IPS-NIHi11 (cell line): ENCODE data around the gene PHLDB2.

Experiments
- DNase-seq: peaks from one replicate; pipeline ENCODE4 v3.0.0; 2012; ENCODE audit warnings: mixed read lengths, low spot score

Gene PHLDB2

GRCh38 chr3:111926266-111926676 lies 67.2 kb downstream of the PHLDB2 start:
- DNase-seq: no peak

- DNase-seq: no peak
Observed at GRCh38 chr3:111928613-111929012, 69.5 kb downstream of the PHLDB2 start.

DNA sequence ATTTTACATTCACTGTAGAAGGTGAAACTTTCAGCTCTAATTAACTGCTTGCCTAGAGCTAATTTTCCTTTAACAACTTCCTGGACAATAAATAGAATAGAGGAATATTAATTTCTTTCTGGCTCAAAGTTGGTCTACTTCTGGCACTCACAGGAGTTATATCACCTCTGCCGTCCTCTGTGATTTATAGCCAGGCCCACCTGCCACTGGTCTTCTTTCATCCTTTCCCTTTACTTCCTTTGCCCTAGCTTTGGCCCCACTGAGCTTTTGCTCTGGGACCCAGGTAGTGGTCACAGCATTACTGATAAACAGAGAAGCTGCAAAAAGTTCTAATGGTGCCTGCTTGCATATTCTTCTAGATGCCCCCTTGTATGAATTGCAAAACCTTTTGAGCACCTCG lies 70.4 kb downstream of the PHLDB2 start:
- no peak for DNase-seq

- no peak for DNase-seq
Observed at GRCh38 chr3:111932946-111933345, 73.9 kb downstream of the PHLDB2 start.

GRCh38 chr3:111936191-111936841 lies 77.3 kb downstream of the PHLDB2 start:
- DNase-seq: no peak

DNA sequence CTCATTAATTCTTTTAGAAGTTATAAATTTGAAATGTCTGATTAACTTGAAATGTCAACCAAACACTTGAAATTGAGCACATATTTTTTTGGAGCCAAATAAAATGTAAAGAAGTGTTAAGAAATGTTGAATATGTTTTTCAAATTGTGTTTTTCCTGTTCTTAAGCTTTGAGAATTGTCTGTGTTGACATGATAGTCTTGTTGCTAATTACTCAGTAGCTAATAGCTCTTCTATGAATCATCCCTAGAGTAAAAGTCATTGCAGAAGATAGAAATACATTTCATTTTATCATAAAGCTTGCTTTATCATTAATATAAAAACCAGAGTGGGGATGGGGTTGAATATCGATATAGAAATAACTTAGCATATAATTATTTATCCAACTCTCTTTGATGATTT lies 77.9 kb downstream of the PHLDB2 start:
- DNase-seq: no peak

GRCh38 chr3:111937871-111938270 lies 78.8 kb downstream of the PHLDB2 start:
- no peak for DNase-seq

DNA sequence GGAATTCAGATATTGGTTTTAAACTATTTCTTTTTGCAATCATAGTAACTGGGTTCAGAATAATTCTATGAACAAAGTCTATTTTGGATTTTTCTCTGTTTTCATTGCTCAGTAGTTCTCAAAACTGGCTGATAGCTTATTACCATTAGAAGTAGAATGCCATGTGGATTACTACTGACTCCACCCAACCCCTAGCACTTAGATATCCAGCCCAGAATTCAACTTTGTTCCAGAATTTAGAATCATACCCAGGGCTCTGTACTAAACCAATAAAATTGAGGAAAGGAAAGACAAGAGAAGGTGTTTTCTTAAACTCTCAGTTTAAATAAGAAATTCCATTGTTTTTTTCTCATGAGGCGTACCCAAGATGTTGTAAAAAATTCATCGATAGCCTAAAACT lies 80.8 kb downstream of the PHLDB2 start:
- no peak for DNase-seq

- no peak for DNase-seq
Observed at GRCh38 chr3:111943533-111943932, 84.5 kb downstream of the PHLDB2 start.

DNA sequence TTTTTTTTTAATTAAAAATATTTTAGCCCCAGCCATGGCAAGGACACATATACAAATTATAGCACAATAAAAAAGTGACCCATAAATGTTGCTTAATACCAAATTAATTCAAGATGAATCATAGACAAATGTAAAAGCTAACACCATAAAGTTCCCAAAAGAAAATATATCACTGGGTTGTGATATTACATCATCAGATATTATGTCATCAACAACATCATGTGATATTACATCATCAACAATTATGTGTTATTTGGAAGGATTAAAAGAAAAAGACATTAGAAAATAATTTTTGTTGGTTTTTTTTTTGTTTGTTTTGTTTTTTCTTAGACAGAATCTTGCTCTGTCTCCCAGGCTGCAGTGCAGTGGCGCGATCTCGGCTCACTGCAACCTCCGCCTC lies 85.3 kb downstream of the PHLDB2 start:
- DNase-seq: no peak

GRCh38 chr3:111947231-111947630 lies 88.2 kb downstream of the PHLDB2 start:
- no peak for DNase-seq

GRCh38 chr3:111948786-111949185 lies 89.7 kb downstream of the PHLDB2 start:
- no peak for DNase-seq

DNA sequence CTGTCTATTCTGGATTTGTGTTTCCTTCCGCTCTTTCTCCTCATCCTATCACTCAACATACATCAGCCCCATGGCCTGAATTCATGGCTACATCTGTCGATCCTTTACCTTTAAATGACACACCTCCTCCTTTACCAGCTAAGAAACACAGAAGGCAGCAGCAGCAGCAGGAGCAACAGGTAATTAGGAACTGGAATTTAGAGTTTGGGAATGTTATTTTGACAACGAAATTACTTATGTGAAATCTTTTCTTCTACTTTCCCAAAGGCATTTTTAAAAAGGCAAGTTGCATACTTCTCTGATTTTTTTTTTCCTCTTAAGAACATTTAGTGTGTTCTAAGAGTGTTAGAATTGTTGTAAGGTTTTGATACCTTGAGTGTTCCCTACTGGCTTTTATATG lies 90.6 kb downstream of the PHLDB2 start:
- no peak for DNase-seq

DNA sequence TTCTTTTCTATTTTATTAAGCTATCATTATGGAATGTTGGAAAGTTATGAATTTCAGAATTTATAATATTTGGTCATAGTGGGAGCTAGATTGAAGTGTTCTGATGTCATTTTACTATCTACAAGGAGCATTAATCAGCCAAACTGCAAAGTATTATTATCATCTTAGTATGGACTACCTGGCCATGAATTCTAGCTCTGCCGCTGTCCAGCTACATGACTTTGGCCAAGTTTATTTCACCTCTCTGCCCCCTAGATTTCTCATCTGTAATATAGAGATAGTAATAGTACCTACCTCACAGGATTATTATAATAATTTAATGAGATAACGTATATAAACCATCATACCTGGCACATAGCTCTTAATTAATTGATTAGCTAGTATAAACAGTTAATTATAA lies 92.0 kb downstream of the PHLDB2 start:
- no peak for DNase-seq

- DNase-seq: no peak
Observed at GRCh38 chr3:111952086-111952485, 93.0 kb downstream of the PHLDB2 start.

DNA sequence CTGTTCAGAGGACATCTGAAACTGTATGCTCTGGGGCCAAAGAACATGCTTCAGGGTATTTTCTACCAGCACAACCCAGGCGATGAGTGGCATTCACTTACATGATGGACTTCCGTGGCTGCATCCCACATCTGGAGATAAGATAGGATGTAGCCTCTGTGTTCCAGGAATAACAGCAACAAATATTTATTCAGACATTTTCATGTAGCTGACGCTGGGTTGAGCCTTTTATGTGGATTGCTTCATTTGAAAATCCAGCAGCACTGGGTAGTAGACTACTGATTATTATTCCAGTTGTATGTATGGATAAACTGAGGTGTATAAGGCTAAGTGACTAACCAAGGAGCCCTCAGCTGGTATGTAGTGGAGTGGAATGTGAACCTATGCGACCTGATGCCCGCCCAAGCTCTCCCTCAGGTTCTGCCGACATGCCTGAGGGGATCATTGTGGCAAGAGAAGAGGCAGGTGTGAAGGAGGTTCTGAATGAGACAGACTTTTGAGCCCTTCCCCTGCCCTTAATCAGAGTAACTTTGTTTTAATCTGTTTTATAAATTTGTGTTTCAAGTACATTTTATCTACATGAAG lies 93.9 kb downstream of the PHLDB2 start:
- no peak for DNase-seq

DNA sequence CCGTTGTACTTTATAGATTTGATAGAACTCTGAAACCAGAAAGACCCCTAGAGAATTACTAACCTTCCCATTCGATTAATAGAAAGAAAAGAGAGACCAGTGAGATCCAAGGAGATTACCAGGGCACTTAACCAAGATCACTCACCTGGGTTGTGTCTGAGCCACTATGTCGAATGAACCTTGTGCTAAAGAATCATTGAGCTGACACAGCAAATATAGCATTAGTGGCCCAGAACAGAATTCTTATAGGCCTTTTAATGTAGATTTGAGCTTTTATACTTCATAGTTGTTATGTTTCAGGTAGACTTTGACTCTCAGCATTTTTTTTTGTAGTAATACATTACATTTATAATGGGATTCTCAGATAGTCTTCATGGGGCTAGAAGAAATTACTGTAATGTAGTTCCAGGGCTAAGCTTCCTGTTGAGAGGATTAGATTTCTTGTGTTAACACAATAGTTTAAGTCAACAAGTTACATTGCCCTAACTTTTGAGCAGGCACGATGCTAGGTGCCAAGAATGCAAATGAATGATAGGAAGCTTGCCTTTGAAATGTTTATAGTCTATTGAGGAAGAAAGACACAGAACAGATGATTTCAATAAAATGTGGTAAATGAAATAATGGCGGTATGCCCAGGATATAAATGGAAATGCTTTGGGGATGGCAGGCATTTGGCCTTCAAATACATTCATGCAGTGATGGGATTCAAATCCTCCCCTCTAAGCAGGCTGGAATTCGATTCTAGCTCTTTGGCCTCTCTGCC lies 95.3 kb downstream of the PHLDB2 start:
- DNase-seq: no peak

DNA sequence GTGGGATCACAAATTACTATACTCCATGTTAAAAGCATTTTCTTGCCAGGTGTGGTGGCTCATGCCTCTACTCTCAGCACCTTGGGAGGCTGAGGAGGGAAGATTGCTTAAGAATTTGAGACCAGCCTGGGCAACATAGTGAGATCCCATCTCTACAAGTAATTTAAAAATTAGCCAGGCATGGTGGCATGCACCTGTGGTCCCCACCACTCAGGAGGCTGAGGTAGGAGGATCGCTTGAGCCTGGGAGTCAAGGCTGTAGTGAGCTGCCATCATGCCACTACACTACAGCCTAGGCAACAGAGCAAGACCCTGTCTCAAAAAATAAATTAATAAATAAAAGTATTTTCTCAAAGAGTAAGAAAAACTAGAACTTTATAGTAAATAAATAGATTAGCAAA lies 96.8 kb downstream of the PHLDB2 start:
- no peak for DNase-seq

DNA sequence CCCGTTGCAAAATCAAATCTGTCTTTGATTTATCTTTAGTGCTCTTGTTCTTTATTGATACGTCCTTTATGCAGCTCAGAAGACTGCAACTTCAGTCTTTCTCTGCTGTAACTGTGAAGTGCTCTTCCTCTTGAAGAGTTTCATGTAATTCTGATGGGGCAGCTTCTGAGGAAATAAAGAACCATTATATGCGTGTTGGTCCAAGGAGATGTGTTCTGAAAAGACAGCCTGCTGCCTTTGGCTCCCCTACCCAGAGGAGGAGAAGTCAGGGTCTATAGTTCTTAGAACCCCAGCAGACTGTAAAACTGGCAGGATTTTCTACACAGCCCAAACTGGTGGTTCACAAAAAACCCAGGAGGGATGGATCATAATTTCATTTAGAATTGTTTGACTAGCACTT lies 97.4 kb downstream of the PHLDB2 start:
- DNase-seq: no peak

DNA sequence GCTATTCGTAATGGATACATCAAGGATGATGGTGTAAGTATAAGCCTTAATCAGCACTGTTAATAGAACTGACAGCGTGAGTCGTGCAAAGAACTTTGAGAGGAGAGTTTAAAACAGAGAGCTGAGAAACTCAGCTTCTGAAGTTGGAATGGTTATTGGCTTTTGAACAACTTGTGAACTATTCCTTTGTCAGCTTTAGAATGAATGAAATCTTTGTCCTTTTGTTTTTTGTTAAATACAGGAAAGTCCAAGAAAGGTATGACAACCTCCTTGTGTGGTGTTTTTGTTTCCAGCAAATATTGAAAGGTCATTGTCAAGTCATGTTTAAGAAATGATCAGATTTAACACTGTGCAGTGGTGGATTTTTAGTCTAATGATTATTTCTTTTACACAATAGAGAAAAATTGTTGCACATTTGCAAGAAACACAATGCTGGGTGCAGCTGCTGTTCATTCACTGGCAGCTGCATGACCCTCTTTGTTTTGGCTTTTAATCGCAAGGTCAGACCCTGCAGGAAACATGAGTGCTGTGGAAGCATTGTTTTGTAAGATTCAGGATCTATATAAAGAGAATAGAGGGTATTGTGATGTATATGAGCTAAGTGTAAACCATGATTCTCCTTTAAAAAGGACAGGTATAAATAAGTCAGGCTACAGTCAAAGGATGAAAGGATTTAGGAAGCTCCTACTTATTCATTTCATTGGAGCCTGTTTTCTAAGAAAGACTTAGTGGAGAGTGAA lies 98.1 kb downstream of the PHLDB2 start:
- peak; percentile 42 for DNase-seq

- DNase-seq: no peak
Observed at GRCh38 chr3:111961461-111962164, 102.5 kb downstream of the PHLDB2 start.

DNA sequence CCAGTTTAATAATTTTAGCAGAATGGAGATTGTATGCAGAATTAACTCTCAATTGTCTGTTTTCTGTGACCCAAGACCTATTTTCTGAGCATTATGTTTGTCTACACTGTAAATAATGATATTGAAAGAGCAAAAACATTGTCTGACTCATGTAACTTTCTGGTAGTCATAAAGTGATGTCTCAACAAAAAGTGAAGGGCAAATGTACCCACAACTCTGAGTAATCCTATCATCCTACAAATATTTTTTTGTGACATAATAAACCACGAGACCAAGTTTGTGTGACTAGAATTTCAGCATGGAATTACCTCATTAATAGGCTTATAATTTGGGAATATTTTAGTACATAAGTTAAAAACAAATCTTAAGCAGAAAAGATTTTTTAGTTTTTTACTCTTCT lies 104.4 kb downstream of the PHLDB2 start:
- no peak for DNase-seq
